KMS-11 (cell line): ENCODE data around the gene CHGA.

Source experiments
- H2AFZ ChIP-seq: fragments of 200-600 bp; sonication (generic); 2 replicates; pipeline ENCODE4 v1.6.1; 2016; ENCODE audit warnings: antibody characterized with exemption, mixed run types, low read depth
- H3K27ac ChIP-seq: fragments of 200-600 bp; sonication (generic); 2 replicates; pipeline ENCODE4 v1.6.1; 2016; ENCODE audit warnings: mild to moderate bottlenecking, mixed run types
- H3K27me3 ChIP-seq: fragments of 200-600 bp; sonication (generic); 2 replicates; pipeline ENCODE4 v1.6.1; 2017; ENCODE audit warnings: mild to moderate bottlenecking, low read depth, mixed run types, moderate library complexity; ENCODE audit not compliant: insufficient read depth
- H3K36me3 ChIP-seq: fragments of 200-600 bp; sonication (generic); 2 replicates; pipeline ENCODE4 v1.6.1; 2017; ENCODE audit warnings: mild to moderate bottlenecking, mixed run types; ENCODE audit not compliant: insufficient read depth
- H3K4me1 ChIP-seq: fragments of 200-600 bp; sonication (generic); 2 replicates; pipeline ENCODE4 v1.6.1; 2016; ENCODE audit warnings: mild to moderate bottlenecking, low read depth, mixed run types; ENCODE audit not compliant: poor library complexity, severe bottlenecking
- H3K4me2 ChIP-seq: fragments of 200-600 bp; sonication (generic); 2 replicates; pipeline ENCODE4 v1.7.0; 2016; ENCODE audit warnings: mild to moderate bottlenecking, mixed run types
- H3K4me3 ChIP-seq: fragments of 200-600 bp; sonication (generic); IDR thresholded peaks from 2 replicates; pipeline ENCODE4 v1.6.1; 2017; ENCODE audit warnings: low read depth, low read length, mixed read lengths; ENCODE audit not compliant: insufficient read depth
- H3K79me2 ChIP-seq: fragments of 200-600 bp; sonication (generic); 2 replicates; pipeline ENCODE4 v1.6.1; 2016; ENCODE audit warnings: low read depth, mixed run types; ENCODE audit not compliant: insufficient read depth
- H3K9ac ChIP-seq: fragments of 200-600 bp; sonication (generic); 2 replicates; pipeline ENCODE4 v1.6.1; 2016; ENCODE audit warnings: mild to moderate bottlenecking, mixed run types
- H4K20me1 ChIP-seq: fragments of 200-600 bp; sonication (generic); 2 replicates; pipeline ENCODE4 v1.6.1; 2016; ENCODE audit warnings: mild to moderate bottlenecking, mixed run types; ENCODE audit not compliant: insufficient read depth
- TF ChIP-seq, protein P1 (sequence below): fragments of 200-600 bp; sonication (generic); conservative IDR thresholded peaks from 2 replicates; pipeline ENCODE4 v1.6.1; 2017; ENCODE audit warnings: low read depth, mild to moderate bottlenecking, antibody characterized with exemption, low read length, moderate library complexity, mixed read lengths

CHGA gene

GRCh38 chr14:92916201-92916600 lies 6.7 kb upstream of the CHGA start:
- H3K36me3 ChIP-seq: no peaks in the 10 kb centered on the region
- no peak overlapping the region for H3K4me2 ChIP-seq
- no peaks in the 10 kb centered on the region for H4K20me1 ChIP-seq
- no peaks in the 10 kb centered on the region for H3K27me3 ChIP-seq
- no peak overlapping the region for H3K4me3 ChIP-seq
- no peak overlapping the region for H2AFZ ChIP-seq
- no peak overlapping the region for H3K9ac ChIP-seq
- no peaks in the 10 kb centered on the region for H3K79me2 ChIP-seq
- TF ChIP-seq, protein P1, sequence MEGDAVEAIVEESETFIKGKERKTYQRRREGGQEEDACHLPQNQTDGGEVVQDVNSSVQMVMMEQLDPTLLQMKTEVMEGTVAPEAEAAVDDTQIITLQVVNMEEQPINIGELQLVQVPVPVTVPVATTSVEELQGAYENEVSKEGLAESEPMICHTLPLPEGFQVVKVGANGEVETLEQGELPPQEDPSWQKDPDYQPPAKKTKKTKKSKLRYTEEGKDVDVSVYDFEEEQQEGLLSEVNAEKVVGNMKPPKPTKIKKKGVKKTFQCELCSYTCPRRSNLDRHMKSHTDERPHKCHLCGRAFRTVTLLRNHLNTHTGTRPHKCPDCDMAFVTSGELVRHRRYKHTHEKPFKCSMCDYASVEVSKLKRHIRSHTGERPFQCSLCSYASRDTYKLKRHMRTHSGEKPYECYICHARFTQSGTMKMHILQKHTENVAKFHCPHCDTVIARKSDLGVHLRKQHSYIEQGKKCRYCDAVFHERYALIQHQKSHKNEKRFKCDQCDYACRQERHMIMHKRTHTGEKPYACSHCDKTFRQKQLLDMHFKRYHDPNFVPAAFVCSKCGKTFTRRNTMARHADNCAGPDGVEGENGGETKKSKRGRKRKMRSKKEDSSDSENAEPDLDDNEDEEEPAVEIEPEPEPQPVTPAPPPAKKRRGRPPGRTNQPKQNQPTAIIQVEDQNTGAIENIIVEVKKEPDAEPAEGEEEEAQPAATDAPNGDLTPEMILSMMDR: no peak
- no peaks in the 10 kb centered on the region for H3K4me1 ChIP-seq
- no peak overlapping the region for H3K27ac ChIP-seq

DNA sequence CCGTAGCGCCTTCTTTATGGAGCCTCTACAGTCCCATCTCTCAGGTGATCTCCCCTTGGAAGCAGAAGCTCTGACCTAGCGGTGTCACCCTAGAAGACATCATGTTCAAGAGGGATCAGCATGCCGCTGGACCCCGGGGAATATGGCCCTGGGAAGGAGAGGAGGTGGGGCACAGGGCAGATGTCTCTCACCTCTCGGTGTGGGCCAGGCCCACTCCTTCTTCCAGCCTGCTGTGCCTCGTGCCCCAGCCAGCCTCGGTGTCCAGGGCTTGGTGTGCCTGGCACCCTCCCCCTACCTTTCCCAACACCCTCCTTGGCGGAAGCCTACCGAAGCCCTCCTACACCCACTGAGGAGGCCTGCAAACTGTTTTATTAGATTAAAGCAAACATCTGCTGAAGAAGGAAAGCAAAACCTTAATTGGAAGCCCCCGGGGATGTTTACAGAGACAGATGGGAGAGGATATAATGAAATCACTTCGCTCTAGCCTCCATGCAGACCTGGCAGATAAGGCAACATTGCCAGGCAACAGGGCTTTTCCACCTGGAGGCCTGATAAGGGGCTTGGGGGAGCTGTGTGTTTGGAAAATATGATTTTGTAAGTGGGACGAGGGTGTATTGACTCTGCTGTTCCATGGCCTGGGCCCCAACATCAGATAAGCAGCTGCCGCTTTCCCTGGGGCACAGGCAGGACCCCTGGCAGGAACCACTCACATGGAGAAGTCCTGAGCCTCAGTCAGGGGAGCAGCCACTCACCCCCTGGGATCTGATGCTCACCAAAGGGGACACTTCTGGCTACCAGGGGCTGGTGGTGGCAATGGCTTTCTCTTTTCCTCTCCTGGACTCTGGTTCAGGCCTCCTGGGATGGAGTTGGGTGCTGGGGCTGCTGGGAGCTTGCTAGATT lies 5.7 kb upstream of the CHGA start:
- no peak overlapping the region for H3K9ac ChIP-seq
- H3K4me3 ChIP-seq: no peak overlapping the region
- no peaks in the 10 kb centered on the region for H3K79me2 ChIP-seq
- no peak overlapping the region for H3K4me2 ChIP-seq
- H3K27me3 ChIP-seq: no peaks in the 10 kb centered on the region
- H4K20me1 ChIP-seq: no peaks in the 10 kb centered on the region
- H3K27ac ChIP-seq: no peak overlapping the region
- H3K4me1 ChIP-seq: no peaks in the 10 kb centered on the region
- no peak overlapping the region for H2AFZ ChIP-seq
- H3K36me3 ChIP-seq: no peaks in the 10 kb centered on the region
- TF ChIP-seq, protein P1: no peak

DNA sequence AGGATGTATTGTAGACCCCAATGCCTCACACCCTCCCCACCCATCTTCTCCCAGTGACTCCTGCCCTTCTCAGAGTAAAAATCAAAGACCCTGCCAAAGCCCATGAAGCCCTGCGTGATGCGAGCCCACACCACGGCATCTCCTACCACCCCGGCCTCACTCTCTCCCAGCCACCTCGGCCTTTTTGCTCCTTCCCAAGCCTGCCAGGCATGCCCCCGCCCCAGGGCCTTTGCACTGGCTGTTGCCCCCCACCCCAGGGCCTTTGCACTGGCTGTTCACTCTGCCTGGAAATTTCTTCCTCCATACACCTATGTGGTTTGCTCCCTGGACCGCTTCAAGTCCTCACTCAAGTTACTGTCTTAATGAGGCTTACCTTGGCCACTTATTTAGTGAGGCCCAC lies 5.0 kb upstream of the CHGA start:
- H3K4me3 ChIP-seq: no peak overlapping the region
- no peaks in the 10 kb centered on the region for H3K79me2 ChIP-seq
- no peaks in the 10 kb centered on the region for H3K27me3 ChIP-seq
- H3K27ac ChIP-seq: no peak overlapping the region
- no peak overlapping the region for H3K4me2 ChIP-seq
- H3K9ac ChIP-seq: no peak overlapping the region
- H2AFZ ChIP-seq: no peak overlapping the region
- H3K4me1 ChIP-seq: no peaks in the 10 kb centered on the region
- H4K20me1 ChIP-seq: no peaks in the 10 kb centered on the region
- TF ChIP-seq, protein P1: no peak
- no peaks in the 10 kb centered on the region for H3K36me3 ChIP-seq

- Histone ChIP-seq H4K20me1 (no peaks in the 10 kb centered on the region), H3K4me2 (no peak overlapping the region), H3K4me1 (peaks cover 10% of the 10 kb centered on the region), H3K36me3 (no peaks in the 10 kb centered on the region), H3K4me3 (no peak overlapping the region), H2AFZ (no peak overlapping the region), H3K79me2 (no peaks in the 10 kb centered on the region), H3K9ac (no peak overlapping the region), H3K27me3 (no peaks in the 10 kb centered on the region), H3K27ac (no peak overlapping the region)
- TF ChIP-seq, protein P1: no peak
Observed at GRCh38 chr14:92920001-92920400, 2.9 kb upstream of the CHGA start.
